Hematopoietic multipotent progenitor cell treated with erythropoietin and hydrocortisone succinate and interleukin-3 and kit ligand, for 15 days (in vitro differentiated cells): ENCODE results near the gene SCAF4.
A peak's percentile ranks its signal among the peaks of the same experiment; 100 is the strongest.

Experiments used
- DNase-seq: peaks from one replicate; pipeline ENCODE4 v3.0.0-alpha.2; 2015; ENCODE audit warnings: low spot score

Gene SCAF4

DNA sequence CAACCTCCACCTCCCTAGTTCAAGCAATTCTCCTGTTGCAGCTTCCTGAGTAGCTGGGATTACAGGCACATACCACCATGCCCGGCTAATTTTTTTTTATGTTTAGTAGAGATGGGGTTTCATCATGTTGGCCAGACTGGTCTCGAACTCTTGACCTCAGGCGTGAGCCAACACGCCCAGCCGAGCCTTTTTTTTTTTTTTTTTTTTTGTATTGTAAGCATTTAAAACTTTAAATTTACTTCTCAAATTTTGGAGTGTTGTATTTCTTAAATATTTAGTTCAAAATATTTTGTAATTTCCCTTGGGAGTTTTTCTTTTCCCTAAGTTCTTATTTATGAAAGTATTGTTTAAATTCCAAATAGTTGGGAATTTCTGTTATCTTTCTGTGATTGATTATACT is 9.2 kb upstream of the SCAF4 start:
- no peak for DNase-seq

DNA sequence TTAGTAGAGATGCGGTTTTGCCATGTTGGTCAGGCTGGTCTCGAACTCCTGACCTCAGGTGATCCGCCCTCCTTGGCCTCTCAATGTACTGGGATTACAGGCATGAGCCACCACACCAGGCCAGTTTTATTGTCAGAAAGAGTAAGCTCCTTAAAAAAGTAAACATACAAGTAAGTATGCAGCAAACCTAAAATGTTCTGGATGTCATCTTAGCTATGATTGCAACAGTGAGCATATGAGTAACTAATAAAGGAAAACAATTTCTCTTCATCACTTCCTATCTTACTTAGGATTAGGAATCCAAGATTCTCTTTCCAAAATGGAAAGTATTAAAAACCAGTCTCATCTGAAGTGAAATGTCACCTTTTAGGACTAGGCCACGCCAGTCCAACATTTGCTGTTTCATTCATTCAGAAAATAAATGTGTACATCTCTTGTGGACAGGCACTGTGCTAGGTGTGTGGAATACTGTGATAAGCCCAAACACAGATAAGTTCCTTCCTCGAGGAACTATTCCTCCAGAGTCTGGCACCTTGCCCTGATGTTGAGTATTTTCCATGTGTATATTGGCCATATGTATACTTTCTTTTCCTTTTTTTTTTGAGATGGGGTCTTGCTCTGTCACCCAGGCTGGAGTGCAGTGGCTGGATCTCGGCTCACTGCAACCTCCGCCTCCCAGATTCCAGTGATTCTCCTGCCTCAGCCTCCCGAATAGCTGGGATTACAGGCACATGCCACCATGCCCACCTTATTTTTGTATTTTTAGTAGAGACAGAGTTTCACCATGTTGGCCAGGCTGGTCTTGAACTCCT is 5.9 kb upstream of the SCAF4 start:
- peak; percentile 54 for DNase-seq

DNA sequence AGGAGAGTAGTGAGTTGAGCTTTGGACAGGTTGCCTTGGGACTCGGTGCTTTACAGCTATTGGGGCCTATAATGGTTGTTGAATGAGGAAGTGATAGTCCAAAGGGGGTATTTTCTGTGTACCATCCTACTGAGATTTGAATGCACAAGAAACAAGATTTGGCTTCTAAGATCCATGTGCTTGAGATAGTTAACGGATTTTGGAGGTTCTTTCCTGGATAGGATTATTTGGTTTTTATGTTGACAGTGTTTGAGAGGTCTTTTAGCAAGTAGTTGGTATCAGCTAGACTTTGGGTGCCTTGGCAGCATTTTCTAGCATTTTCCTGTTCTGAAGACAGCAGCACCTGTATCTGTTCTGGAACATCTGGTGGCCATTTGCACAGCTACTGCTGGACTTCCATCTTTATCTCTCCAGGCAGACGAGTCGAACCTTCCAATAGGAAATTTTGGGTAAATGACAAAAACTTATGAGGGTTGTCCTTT is 3.6 kb upstream of the SCAF4 start:
- DNase-seq: peak; percentile 59

DNA sequence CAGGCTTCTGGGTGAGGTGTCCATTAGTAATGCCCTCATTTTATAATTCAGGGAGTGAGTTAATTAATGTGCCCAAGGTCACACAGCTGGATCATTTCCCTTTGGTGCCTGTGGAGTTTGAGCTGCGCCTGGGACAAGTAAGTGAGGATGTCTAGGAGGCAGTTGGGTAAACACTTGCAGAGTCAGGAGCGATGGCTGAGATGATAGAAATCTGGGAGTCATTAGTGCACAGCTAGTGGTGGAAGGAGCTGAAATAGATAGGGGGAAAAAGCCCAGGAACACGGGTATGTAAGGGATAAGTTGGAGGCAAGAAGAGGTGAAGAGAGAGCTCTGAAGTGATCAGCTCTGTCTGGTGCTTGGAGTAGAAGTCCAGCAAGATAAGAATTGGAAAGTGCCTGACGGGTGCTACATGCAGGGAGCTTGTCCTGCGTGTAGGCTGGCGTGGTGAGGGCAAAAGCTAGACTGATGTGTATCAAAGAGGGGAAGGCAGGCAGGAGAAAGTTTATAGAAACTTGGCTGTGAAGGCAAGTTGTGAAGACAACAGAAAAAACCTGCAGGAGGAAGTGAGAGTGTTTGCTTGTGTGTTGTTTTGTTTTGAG is 1.7 kb upstream of the SCAF4 start:
- DNase-seq: no peak

DNA sequence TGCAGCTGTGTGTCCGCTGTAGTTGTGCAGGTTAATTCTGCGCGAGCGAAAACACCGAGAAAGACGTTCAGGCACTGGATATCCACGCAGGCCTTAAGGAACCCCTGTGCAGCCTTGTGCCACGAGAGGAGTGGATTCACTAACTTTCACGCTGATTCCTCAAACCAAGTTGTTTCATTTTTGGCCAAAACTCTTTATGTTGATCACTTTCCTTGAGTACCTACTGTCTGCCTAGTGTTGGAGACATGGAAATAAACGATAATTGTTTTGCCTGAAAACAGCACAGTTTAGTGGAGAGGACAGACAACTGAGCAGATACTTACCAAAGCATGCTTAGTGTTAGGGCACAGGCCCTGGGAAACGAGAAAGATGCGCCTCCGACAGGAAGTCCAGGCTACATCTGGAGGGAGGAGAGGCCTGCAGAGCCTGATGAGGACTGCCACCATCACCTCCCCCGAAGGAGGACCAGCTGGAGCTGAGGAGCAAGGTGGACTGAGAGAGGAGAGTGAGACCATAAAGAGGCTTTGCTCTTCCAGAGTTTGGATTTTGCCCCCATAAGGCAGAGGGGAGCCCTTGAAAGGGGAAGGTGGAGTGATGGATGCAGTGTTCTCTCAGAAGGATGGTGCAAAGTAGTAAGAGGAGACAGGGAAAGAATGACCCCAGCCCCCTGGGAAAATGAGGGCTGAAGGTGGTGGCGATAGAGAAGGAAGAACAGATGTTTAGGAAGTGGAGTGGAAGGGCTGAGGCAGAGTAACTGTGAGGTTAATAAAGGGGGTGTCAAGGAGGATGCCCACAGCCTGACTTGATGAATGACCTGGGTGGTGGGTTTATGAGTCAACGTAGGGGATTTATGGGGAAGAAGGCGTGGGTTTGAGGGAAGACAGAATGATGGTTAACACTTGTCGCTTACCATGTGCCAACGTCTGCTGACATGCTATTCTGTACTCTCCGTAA is 956 bp upstream of the SCAF4 start:
- DNase-seq: no peak

DNA sequence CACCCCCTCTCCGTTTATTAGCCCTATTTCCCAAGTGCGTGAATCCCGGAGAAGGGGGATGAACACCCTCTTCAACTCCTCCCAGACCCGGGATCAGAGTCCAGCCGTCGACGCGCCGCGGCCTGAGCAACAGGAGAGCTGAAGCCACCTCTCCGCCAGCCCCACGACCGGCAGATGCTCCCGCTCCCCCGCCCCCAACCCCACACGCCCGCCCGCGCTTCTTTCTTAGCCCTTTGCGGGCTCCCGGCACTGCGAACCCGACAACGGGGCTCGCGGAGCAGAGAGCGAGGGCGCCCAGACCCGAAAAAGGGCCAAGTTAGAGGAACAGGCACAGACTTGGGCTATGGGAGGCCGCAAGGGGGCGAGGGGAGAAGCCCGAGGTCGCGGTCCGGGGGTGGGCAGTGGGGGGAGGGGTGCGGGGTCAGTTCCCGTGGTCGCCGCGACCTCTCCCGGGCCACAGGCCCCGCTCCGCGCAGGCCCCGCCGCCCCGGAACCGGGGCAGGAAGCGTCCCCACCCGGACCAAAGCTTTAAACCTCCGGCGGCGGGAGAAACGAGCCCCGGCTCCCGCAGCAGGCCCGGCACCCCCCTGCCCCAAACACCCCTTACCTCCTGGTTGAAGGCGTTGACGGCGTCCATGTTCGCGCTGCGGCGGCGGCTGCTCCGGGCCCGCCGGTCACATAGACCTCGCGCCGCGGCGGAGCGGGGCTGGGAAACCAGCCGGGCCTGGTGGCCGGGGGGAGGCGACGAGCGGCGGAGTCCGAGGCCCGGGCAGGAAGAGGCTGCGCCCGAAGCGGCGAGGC is 662 bp downstream of the SCAF4 start:
- peak; percentile 35 for DNase-seq

DNA sequence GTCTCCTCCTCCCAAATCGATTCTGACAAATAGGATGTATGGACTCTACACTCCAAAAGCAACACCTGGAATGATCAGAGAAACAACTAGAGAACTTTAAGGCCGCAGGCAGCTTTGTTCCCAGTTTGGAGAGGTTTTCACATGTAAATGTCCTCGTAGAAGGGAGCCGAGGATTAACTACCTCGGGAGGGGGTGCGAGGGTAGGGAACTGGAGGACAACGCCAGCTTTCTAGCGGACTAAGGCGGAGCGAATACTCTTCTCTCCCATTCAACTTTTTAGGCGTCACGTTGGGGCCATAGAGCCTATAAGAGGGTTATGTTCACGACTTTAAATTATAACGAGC is 1.2 kb downstream of the SCAF4 start:
- no peak for DNase-seq

DNA sequence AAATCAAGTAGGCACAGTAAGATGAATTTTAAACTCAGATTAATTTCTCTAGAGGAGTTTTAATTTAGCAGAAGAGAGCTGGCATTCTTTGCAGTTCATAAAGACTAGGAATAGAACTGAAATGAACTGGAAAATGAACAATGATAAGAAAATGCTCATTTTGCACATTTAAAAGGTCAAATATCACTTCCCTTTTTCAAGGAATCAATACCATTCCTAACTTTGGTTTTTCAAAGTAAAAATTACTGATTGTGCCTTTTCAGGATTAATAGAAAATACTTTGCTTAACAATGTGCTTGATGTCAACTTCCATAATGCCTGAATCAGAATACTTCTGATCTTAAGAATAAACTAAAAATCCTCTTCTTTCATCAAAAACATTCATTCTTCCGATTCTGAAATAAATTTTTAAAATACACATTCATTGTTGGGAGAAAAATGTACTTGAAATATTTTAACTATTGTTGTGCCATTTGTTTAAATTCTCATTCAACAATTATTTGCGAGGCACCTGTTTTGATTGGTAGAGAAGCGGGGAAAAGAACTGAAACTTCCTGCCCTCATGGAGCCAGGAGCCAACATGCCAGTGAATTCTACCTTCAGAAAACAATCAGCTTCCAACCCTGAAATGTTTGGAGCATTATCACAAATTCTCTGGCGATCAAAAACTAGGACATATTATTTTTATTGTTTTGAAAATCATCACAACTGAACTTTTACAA is 2.1 kb downstream of the SCAF4 start:
- DNase-seq: no peak

DNA sequence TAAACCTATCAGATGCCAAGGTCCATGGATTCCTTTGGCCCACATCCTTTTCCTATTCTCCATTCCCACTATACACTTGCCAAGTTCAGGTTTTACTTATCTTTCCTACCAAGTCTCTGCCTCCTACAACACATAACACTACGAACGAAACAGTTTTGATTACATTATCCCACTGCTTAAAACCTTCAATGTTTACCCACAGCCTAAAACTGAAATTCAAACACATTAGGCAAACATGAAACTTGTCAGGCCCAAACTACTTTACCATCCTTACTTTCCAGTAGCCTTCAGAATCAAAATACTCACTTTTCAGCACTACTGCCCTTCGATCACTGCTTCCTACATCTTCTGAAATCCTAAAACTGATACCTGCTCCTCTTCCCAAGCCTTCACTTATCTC is 3.0 kb downstream of the SCAF4 start:
- no peak for DNase-seq

DNA sequence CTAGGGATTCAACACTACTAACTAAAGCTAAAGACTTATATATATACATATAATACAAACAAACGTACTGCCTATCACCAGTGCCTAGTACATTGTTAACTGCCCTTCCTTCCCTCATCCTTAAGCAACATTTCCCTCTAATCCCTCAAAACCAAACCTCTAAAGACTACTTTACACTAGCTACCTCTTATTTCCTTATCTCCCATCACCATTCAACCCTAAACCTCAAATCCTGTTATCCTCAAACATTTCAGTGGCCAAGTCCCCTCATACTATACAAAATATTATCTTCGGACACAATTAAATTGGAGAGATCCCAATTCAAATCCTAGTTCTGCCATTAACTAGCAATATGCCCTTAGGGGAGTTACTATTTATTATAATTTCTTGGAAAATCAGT is 3.7 kb downstream of the SCAF4 start:
- no peak for DNase-seq

DNA sequence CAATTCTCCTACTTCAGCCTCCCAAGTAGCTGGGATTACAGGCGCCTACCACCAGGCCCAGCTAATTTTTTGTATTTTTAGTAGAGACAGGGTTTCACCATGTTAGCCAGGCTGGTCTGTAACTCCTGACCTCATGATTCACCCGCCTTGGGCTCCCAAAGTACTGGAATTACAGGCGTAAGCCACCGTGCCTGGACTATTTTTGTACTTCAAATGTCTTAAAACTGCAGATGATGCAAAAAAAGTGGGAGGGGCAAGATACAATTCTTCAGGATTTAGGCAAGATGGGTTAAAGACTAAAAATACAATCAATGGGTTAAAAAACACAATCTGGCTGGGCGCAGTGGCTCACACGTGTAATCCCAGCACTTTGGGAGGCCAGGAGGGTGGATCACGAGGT is 4.7 kb downstream of the SCAF4 start:
- no peak for DNase-seq

DNA sequence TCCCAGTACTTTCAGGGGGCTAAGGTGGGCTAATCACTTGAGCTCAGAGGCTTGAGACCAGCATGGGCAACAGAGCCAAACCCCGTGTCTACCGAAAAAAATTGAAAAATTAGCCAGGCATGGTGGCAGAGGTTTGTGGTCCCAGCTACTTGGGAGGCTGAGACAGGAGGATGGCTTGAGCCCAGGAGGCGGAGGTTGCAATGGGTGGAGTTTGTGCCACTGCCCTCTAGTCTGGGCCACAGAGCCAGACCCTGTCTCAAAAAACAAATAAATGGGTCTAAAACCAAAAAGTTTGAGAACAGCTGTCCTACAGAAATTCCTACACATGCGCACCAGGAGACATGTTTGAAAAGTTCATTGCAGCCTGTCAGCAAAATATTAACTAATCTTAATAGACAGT is 5.5 kb downstream of the SCAF4 start:
- no peak for DNase-seq

DNA sequence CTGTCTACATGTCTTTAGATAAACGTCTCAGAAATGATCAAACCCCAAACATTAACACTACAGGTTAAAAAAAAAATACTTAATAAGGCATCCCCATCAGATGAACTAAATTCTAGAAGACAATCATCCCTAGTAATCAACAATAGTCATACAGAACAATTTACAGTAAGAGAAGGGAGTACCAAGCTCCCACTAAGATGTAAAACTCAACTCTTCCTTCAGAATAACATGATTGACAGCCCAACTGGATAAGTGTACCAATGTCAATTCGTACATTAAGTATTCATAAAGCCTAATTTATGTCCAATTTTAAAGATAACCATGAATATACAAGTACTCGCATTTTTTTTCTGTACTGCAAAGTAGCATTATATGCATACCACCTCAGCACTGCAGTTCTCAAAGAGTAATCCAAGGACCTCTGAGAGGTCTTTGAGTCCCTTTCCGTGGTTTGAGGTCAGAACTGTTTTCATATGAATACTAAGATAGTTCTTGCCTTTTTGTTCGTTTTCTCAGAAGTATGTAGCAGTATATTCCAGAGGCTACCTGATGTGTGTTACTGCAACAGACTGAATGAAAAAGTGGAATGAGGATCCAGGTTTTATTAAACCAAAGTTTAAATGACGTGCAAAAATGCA is 6.6 kb downstream of the SCAF4 start:
- DNase-seq: no peak

DNA sequence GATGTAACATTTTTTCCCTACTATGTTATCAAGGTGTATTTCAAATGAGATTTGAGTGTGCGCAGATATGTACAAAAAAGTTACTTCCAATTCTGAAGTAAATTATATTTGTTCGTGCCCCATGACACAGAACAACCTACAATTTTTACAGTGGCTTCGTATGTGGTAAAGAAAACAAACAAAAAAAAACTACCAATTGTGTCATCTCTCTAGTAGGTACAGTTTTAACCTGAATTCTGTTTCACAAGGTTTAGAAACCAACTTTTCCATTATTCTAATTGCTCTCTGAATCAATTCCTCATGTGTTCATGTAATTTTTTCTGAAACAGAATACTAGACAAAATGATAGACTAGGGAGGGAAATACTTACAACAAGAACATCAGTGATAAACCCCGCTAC is 7.4 kb downstream of the SCAF4 start:
- DNase-seq: no peak

DNA sequence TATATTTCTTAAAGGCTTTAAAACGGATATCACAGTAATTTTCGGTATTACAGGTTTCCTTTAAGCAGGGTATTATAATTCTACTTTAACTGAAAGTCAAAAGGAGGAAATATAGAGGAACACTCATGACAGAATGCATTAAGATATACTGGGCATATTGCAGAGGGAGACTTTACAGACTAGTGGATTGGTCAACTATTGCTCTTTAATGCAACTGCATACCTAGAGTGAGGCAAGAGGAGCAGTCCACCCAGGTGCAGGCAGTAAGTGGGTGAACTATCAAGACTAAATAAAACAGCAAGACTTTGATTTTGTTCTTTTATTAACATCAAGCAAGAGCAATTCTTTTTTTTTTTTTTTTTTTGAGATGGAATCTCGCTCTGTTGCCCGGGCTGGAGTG is 10.5 kb downstream of the SCAF4 start:
- no peak for DNase-seq

DNA sequence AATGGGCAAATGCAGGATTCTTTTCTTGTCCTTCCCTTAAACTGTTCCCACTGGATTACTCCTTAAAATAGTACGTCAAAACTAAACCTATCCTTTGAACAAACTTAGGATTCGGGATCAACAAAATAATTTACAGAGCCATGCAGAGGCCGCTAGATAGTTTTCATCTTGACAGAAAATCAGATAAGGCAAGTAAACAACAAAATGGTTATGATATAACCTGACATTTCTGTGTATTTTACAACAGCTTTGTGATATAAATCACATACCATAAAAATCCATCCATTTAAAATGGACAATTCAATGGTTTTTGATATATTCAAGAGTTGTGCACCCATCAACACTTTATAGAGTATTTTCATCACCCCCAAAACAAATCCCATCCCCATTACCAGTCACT is 11.2 kb downstream of the SCAF4 start:
- DNase-seq: no peak

DNA sequence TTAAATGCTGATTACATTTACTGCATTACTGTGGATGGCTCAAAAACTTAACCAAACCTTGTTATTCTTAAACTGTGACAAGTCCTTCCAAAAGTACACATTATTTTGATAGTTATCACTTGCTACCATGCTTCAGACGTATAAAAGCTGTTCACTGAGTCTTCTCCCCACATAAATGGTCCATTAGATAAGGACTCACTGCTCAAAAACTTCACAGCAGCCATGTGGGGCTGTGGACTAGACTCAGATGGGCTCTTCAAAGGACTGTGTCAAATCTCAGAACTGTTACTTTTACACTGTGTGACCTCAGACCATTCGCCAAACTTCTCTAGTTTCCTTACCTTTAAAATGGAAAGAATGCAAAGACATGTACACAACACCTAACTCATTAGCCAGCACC is 11.6 kb downstream of the SCAF4 start:
- peak; percentile 61 for DNase-seq

DNA sequence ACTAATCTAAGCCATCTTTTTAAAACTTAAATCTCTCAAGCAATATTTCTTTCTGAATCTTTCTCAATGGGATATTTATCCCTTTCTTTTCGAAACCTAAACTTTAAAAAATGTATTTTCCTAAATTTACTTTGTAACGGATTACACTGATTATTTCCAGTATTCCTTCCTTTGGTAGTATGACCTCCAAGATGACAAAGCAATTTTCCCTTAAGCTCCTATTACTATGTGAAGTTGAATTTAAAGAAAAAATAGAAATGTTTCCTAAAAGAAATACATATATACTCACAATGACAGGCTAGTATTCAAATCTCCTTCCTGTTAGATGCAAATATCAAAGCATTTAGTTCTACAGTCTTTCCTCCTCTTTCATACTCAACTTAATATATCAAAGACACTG is 15.8 kb downstream of the SCAF4 start:
- DNase-seq: no peak

DNA sequence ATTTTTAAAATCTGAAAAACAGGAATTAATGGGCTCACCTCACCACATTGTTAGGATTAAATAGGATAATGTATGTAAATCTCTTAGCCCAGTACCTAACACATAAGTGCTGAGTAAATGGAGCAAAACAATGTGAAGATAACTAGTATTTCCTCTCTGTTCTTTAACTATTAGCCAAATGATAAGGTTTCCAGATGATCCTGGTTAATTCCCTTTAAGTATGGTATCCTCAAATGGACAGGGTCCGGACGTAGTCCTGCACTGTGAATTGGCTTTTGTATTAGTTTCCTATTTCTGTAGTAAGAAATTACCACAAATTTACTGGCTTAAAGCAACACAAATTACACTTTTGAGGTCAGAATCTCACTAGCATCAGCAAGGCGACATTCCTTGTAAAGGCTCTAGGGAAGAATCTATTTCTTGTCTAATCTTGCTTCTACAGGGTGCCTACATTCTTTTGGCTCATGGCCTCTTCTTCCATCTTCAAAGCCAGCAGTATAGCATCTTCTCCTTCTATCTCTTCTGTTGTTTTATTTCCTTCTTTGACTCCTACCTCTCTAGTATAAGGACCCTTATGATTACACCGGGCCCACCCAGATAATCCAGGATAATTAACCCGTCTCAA is 17.1 kb downstream of the SCAF4 start:
- DNase-seq: no peak

DNA sequence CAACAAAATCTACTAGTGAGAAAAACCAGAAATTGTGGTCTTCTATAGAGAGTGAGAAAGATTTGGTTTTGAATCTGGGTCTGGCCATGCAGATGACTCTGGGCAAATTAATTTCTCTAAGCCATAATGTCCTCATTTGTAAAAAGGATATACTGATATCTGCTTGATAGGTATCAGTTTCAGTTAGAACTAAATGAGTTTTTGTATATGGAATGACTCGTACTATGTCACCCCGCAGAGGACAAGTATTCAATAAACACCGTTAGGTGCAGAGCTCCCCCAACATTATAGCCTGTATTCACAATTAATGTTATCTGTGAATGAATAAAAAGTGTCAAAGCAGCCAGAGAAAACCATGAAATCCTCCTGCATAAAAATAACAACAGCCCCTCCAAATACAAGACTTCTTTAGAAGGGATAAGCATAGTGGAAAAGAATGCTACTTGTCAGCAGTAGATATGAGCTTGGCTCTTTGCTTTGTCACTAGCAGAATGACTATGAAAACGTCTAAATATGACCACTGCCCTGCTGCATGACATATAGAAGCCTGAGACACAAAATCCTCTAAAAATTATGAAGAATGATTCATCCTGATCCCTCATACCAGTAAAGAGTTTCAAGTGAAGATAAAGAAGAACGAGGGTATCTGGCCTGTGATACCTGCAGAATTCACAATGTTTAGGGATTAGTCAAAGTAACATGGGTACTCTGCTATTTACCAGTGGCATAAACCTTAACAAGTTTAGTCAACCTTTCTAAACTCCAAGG is 17.8 kb downstream of the SCAF4 start:
- DNase-seq: peak; percentile 43
